Heart right ventricle (tissue), 16 donors: ENCODE data around the gene TMEM269. TPM values are rescaled to one million over a fixed set of nuclear protein-coding genes. Genes with fewer than 3 reads are reported as not detected.

ENCODE experiments used
- ATAC-seq, 8 donors: fragments of 200-7000 bp; cut with Tn5 transposase; one replicate each; pipeline ENCODE4 v1.9.1; 2020; ENCODE audit warnings: mild to moderate bottlenecking in 8 of 8, moderate library complexity in 8 of 8, moderate number of reproducible peaks in 1 of 8
- DNase-seq, 2 donors: peaks; one replicate each; pipeline ENCODE4 v3.0.0-alpha.2; 2020
- H3K27ac ChIP-seq, 10 donors: fragments of 200-600 bp; sonication (generic) in 2 of 10; one replicate each; pipeline versions ENCODE4 v1.5.0 to v1.8.0; 2020 to 2022; ENCODE audit warnings: mild to moderate bottlenecking in 3 of 10
- H3K27me3 ChIP-seq, 7 donors: fragments of 200-600 bp; one replicate each; pipeline ENCODE4 v1.8.0; 2021 to 2022; ENCODE audit warnings: mild to moderate bottlenecking in 2 of 7
- H3K36me3 ChIP-seq, 9 donors: fragments of 200-600 bp; sonication (generic) in 1 of 9; one replicate each; pipeline versions ENCODE4 v1.5.0 to v1.8.0; 2020 to 2022; ENCODE audit warnings: mild to moderate bottlenecking in 2 of 9
- H3K4me1 ChIP-seq, 9 donors: fragments of 200-600 bp; sonication (generic) in 1 of 9; one replicate each; pipeline versions ENCODE4 v1.5.0 to v1.8.0; 2020 to 2022; ENCODE audit warnings: mild to moderate bottlenecking in 4 of 9
- H3K4me3 ChIP-seq, 10 donors: fragments of 200-600 bp; sonication (generic) in 2 of 10; one replicate each; pipeline versions ENCODE4 v1.5.0 to v1.8.0; 2020 to 2022; ENCODE audit warnings: mild to moderate bottlenecking in 7 of 10, moderate library complexity in 2 of 10
- H3K9me3 ChIP-seq, 11 donors: fragments of 200-600 bp in 10 of 11; sonication (generic) in 2 of 11; one replicate each; pipeline versions ENCODE4 v1.5.0 to v1.8.0; 2013 to 2022; ENCODE audit warnings: mild to moderate bottlenecking in 2 of 11, control low read depth in 1 of 11, moderate library complexity in 1 of 11
- WGBS, 2 donors: extraction: QIAGEN DNeasy Blood & Tissue Kit; methylation state at CpG; one replicate each; pipeline ENCODE4 v1.1.7; 2013; ENCODE audit warnings: inconsistent platforms in 1 of 2; 5-methylcytosine and 5-hydroxymethylcytosine counted together
- intact Hi-C, 10 donors: fragments of 100-400 bp; cut with DNase I; formaldehyde crosslinking; loops; one replicate each; pipeline versions ENCODE4 v1.11.1 to v1.14.2; 2022
- polyA plus RNA-seq, 2 donors: library from polyadenylated mRNA; stranded (reverse); fragments of 200-250 nt; gene quantifications; one replicate each; pipeline ENCODE4 v1.2.3, GENCODE V29; 2013
- total RNA-seq, 10 donors: library from RNA; stranded (reverse); fragmentation: NEBNext Ultra II Directional in 3 of 10; extraction: Animal tissue kit (Norgen Biotek cat#: 25700) in 3 of 10; gene quantifications; one replicate each; pipeline versions ENCODE4 v1.2.1 to v1.2.4, GENCODE V29; 2021 to 2023
- TF ChIP-seq, protein P1 (sequence below), 9 donors: fragments of 200-600 bp; sonication (generic) in 2 of 9; IDR thresholded peaks; one replicate each; pipeline versions ENCODE4 v1.5.0 to v1.8.0; 2021 to 2022; ENCODE audit warnings: antibody characterized with exemption in 9 of 9, mild to moderate bottlenecking in 5 of 9, moderate library complexity in 1 of 9
- donor health status: Arrhythmogenic right ventricular cardiomyopathy.
- donor health status: ischemic (EF 13 %, LVEDD 7.1; RV severe dilation, severe dysfunction).
- donor health status: healthy with polysubstance abuse.
- donor health status: DM: no; HTN: yes; CAD: no.
- donor health status: DM: no; HTN: no; CAD: no.
- donor health status: ischemic (EF 25% LVEDD 6.9; RV normal size, moderate dysfunction).
- donor health status: ischemic (EF 25% LVEDD 5.7; RV mildly dilated, moderate dysfunction).
- donor health status: healthy.
- donor health status: DM: yes; HTN: yes; CAD: no.
- donor health status: Ischemic cardiomyopathy.
- donor health status: ischemic (EF 35%, LVEDD 5.7; RV mildly dilated, moderate dysfunction).
- donor health status: nonischemic (EF 11% LVEDD 7.7; RV severe dilation, severe dysfunction).
- donor health status: DM: yes; HTN: yes; CAD: no.
- donor health status: PGD.
- donor health status: ischemic (EF 29% LVEDD 5.4; RV normal size, mild dysfunction).
- donor health status: nonischemic (EF 23%, LVEDD 6.1; RV moderate dilation, normal function).

TMEM269 gene
- total and polyA plus RNA-seq, 12 donors: 0.01 to 0.09 (median 0.07) TPM; not detected in 9

DNA sequence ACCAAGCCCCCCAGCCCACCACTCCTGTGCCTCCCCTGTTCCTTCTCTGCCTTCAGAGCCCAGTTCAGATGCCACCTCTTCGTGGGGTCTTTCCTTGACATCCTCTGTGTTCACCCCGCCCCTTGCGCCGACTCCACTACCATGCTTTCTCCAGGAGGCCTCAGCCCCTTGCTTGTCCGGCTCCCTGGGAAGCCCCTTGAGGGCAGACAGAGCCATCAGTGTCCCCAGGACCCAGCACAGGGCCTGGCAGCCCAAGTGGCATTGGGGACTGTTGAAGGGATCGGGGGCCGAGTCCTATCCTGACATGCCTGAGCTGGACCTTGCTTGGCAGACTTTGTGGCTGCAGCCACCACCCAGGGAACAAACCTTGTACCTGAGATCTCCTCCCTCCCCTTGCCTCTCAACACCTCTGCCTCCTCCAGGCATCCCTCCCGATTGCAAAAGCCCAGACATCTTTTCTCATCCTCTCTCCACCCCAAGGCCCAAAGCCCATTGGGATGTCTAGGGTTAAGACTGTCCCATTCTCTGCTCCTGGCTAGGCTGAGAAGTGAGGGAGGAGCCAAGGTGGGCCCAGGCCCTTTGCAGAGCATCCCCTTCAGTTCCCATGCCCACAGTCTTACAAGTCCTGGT lies 48.1 kb upstream of the TMEM269 start:
- ATAC-seq (no peak), DNase-seq (no peak)
- intact Hi-C loops: no loop called here
- Histone ChIP-seq H3K4me1 (peaks cover 0 to 15% (median 0%) of the 10 kb centered on the region in 9 donors), H3K36me3 (no peaks in the 10 kb centered on the region), H3K9me3 (no peaks in the 10 kb centered on the region), H3K27me3 (no peaks in the 10 kb centered on the region), H3K4me3 (no peak overlapping the region), H3K27ac (no peak overlapping the region)
- 91 to 94% methylated on average over 7 to 8 of the region's 8 CpGs for WGBS, 2 donors
- TF ChIP-seq, protein P1, sequence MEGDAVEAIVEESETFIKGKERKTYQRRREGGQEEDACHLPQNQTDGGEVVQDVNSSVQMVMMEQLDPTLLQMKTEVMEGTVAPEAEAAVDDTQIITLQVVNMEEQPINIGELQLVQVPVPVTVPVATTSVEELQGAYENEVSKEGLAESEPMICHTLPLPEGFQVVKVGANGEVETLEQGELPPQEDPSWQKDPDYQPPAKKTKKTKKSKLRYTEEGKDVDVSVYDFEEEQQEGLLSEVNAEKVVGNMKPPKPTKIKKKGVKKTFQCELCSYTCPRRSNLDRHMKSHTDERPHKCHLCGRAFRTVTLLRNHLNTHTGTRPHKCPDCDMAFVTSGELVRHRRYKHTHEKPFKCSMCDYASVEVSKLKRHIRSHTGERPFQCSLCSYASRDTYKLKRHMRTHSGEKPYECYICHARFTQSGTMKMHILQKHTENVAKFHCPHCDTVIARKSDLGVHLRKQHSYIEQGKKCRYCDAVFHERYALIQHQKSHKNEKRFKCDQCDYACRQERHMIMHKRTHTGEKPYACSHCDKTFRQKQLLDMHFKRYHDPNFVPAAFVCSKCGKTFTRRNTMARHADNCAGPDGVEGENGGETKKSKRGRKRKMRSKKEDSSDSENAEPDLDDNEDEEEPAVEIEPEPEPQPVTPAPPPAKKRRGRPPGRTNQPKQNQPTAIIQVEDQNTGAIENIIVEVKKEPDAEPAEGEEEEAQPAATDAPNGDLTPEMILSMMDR (IDR thresholded peaks at IDR 0.05): no peak

DNA sequence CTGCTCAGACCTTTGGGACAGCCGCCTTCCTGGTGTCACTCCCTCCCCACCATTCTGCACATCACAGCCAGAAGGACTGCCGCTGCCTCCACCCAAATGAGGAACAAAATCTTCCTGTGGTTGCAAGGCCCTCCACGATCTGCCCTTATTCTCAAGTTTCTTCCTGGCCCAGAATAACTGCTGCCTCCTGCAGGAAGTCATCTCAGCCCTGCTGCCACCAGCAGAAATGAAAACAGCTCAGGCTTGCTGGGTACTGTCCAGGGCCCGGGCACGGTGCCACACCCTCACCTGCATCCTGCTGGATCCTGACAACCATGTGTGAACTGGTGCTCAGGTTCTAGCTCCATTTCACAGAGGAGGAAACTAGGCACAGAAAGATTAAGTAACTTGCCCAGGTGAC lies 47.5 kb upstream of the TMEM269 start:
- no peak overlapping the region for H3K27ac ChIP-seq
- DNase-seq (no peak), ATAC-seq (peak in 6 of 8 donors; percentile 16 to 44 (median 24))
- 53 to 60% methylated on average over 5 of the region's 5 CpGs for WGBS, 2 donors
- no peaks in the 10 kb centered on the region for H3K27me3 ChIP-seq
- intact Hi-C loops: no loop called here
- H3K36me3 ChIP-seq: no peaks in the 10 kb centered on the region
- H3K4me3 ChIP-seq: no peak overlapping the region
- peaks cover 0 to 15% (median 0%) of the 10 kb centered on the region in 9 donors for H3K4me1 ChIP-seq
- no peaks in the 10 kb centered on the region for H3K9me3 ChIP-seq
- TF ChIP-seq, protein P1 (IDR thresholded peaks at IDR 0.05): no peak

DNA sequence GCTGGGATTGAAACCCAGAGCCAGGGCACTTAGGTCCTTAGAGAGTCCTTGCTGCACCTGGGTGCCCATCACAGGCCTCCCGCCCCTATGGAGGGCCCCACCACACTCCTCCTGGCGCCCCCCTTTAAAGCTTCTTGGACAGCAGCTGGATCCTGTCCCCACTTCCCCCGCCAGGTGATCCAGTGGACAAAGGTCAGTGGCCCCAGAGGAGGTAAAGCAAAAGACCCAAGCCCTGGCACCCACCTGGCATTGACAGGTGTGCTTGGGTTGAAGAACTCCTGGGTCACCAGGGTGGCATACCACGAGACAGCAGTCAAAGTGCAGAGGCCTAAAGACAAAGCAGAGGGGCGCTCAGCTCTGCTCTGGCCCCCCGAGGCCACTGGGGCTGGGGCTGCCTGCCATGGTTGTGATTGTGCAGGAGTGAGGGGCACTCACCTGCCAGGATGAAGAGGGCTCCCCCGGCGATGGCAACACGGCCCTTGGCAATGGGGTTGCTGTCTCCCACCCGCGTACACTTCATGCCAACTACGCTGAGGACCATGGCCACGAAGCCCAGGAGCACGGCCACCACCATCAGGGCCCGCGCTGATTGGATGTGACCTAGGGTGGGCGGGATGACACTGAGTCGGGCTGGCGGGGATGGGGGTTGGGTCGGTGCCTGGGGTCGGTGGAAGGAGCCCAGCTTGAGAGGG lies 46.7 kb upstream of the TMEM269 start:
- Histone ChIP-seq H3K27me3 (no peaks in the 10 kb centered on the region), H3K9me3 (no peaks in the 10 kb centered on the region), H3K4me3 (no peak overlapping the region), H3K36me3 (no peaks in the 10 kb centered on the region), H3K27ac (no peak overlapping the region), H3K4me1 (peaks cover 0 to 15% (median 0%) of the 10 kb centered on the region in 9 donors)
- TF ChIP-seq, protein P1 (IDR thresholded peaks at IDR 0.05): no peak
- DNase-seq (no peak), ATAC-seq (no peak)
- intact Hi-C loops: no loop called here
- WGBS, 2 donors: 86 to 90% methylated on average over 21 of the region's 21 CpGs

DNA sequence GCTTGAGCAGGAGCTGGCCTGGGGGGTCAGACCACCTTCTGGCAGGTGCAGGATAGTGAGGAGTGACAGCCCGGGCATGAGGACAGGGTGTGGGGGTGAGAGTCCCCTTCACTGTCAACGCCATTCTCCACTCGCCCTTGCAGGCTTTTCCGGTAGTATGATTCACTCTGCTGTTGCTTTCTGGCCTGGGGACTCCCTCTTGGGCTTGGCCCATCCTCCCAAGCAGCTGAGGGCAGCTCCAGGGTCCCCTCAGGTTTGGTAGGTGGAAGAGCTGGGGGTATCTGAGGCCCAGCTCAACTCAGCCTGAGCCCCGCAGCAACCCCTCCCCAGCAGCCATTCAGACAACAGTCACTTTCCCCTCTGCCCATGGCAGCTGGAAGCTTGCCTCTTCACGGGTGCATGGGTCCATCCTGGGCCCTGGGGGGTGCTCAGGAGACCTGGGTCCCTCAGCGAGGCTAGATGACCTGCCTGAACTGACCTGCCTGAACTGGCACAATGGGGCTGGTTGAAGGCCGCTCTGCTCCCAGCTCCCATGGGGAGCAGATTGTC lies 46.0 kb upstream of the TMEM269 start:
- no peak for DNase-seq
- H3K27ac ChIP-seq: no peak overlapping the region
- TF ChIP-seq, protein P1 (IDR thresholded peaks at IDR 0.05): no peak
- H3K27me3 ChIP-seq: no peaks in the 10 kb centered on the region
- 79 to 82% methylated on average over 8 of the region's 8 CpGs for WGBS, 2 donors
- H3K9me3 ChIP-seq: no peaks in the 10 kb centered on the region
- intact Hi-C loops: no loop called here
- H3K4me3 ChIP-seq: no peak overlapping the region
- ATAC-seq: no peak
- H3K36me3 ChIP-seq: no peaks in the 10 kb centered on the region
- peaks cover 0 to 15% (median 0%) of the 10 kb centered on the region in 9 donors for H3K4me1 ChIP-seq
